Measurements from ENCODE around the gene SLC18A2.

Gene SLC18A2

GRCh38 chr10:117268258-117268657 is 27.3 kb downstream of the SLC18A2 start:
- H3K79me2 ChIP-seq (ENCODE audit: low read length): no peaks in the 10 kb centered on the region
- no peak overlapping the region for H2AFZ ChIP-seq (ENCODE audit: low read depth, low read length)
- H3K9me3 ChIP-seq (ENCODE audit: insufficient read depth, low read length): no peaks in the 10 kb centered on the region
- H3K27ac ChIP-seq (ENCODE audit: low read length): no peak overlapping the region
- TF ChIP-seq CTCF (IDR thresholded peaks at IDR 0.05; ENCODE audit: low read depth, low read length) (no peak), EZH2phosphoT487 (IDR thresholded peaks at IDR 0.05; ENCODE audit: low read depth) (no peak)
- no peak overlapping the region for H3K9ac ChIP-seq (ENCODE audit: low read length)
- H3K4me1 ChIP-seq (ENCODE audit: low read length): no peaks in the 10 kb centered on the region
- H3K4me3 ChIP-seq (ENCODE audit: low read length): no peak overlapping the region
- H3K27me3 ChIP-seq (ENCODE audit: low read depth, low read length): no peaks in the 10 kb centered on the region
- H4K20me1 ChIP-seq (ENCODE audit: insufficient read depth, low read length): no peaks in the 10 kb centered on the region
- H3K36me3 ChIP-seq (replicated peaks; ENCODE audit: low read depth, low read length): no peaks in the 10 kb centered on the region
- H3K4me2 ChIP-seq (ENCODE audit: low read length): no peak overlapping the region

GRCh38 chr10:117268907-117269306 is 28.0 kb downstream of the SLC18A2 start:
- H3K4me1 ChIP-seq (ENCODE audit: low read length): no peaks in the 10 kb centered on the region
- no peak overlapping the region for H2AFZ ChIP-seq (ENCODE audit: low read depth, low read length)
- no peaks in the 10 kb centered on the region for H4K20me1 ChIP-seq (ENCODE audit: insufficient read depth, low read length)
- H3K4me3 ChIP-seq (ENCODE audit: low read length): no peak overlapping the region
- no peaks in the 10 kb centered on the region for H3K79me2 ChIP-seq (ENCODE audit: low read length)
- no peaks in the 10 kb centered on the region for H3K9me3 ChIP-seq (ENCODE audit: insufficient read depth, low read length)
- H3K27me3 ChIP-seq (ENCODE audit: low read depth, low read length): no peaks in the 10 kb centered on the region
- H3K36me3 ChIP-seq (replicated peaks; ENCODE audit: low read depth, low read length): no peaks in the 10 kb centered on the region
- H3K4me2 ChIP-seq (ENCODE audit: low read length): no peak overlapping the region
- no peak overlapping the region for H3K9ac ChIP-seq (ENCODE audit: low read length)
- TF ChIP-seq CTCF (IDR thresholded peaks at IDR 0.05; ENCODE audit: low read depth, low read length): no peak
- TF ChIP-seq EZH2phosphoT487 (IDR thresholded peaks at IDR 0.05; ENCODE audit: low read depth): no peak
- no peak overlapping the region for H3K27ac ChIP-seq (ENCODE audit: low read length)

DNA sequence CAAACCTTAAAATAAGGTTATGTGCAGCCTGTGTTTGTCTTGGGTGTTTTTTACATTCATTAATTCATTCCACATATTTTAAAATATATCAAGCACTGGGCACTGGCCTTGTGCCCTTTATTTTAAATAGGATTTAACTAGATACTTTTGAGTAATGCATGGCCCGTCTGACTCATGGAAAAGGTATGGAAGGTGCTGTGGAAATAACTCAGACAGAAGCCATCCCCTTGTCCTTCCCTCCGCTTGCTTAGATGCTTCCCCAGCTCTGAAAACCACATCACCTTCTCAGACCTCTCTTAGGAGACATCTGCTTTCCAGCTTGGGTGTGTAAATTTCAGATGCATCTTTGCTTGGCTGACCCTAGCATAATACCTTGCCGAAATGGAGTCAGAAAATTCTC is 30.5 kb downstream of the SLC18A2 start:
- TF ChIP-seq EZH2phosphoT487 (IDR thresholded peaks at IDR 0.05; ENCODE audit: low read depth): no peak
- H3K4me2 ChIP-seq (ENCODE audit: low read length): no peak overlapping the region

GRCh38 chr10:117272195-117273076 is 31.5 kb downstream of the SLC18A2 start:
- H3K4me1 ChIP-seq (ENCODE audit: low read length): no peaks in the 10 kb centered on the region
- no peaks in the 10 kb centered on the region for H3K36me3 ChIP-seq (replicated peaks; ENCODE audit: low read depth, low read length)

More for the DNA sequence above, 30.5 kb downstream of the SLC18A2 start:
- no peak overlapping the region for H2AFZ ChIP-seq (ENCODE audit: low read depth, low read length)
- H3K36me3 ChIP-seq (replicated peaks; ENCODE audit: low read depth, low read length): no peaks in the 10 kb centered on the region
- H3K27me3 ChIP-seq (ENCODE audit: low read depth, low read length): no peaks in the 10 kb centered on the region
- H3K4me3 ChIP-seq (ENCODE audit: low read length): no peak overlapping the region
- H3K79me2 ChIP-seq (ENCODE audit: low read length): no peaks in the 10 kb centered on the region
- no peak overlapping the region for H3K27ac ChIP-seq (ENCODE audit: low read length)
- H3K9ac ChIP-seq (ENCODE audit: low read length): no peak overlapping the region
- no peaks in the 10 kb centered on the region for H3K4me1 ChIP-seq (ENCODE audit: low read length)
- H4K20me1 ChIP-seq (ENCODE audit: insufficient read depth, low read length): no peaks in the 10 kb centered on the region
- no peaks in the 10 kb centered on the region for H3K9me3 ChIP-seq (ENCODE audit: insufficient read depth, low read length)

More at GRCh38 chr10:117272195-117273076, 31.5 kb downstream of the SLC18A2 start:
- no peak overlapping the region for H2AFZ ChIP-seq (ENCODE audit: low read depth, low read length)
- no peaks in the 10 kb centered on the region for H4K20me1 ChIP-seq (ENCODE audit: insufficient read depth, low read length)
- H3K79me2 ChIP-seq (ENCODE audit: low read length): no peaks in the 10 kb centered on the region
- no peak overlapping the region for H3K4me3 ChIP-seq (ENCODE audit: low read length)
- TF ChIP-seq CTCF (IDR thresholded peaks at IDR 0.05; ENCODE audit: low read depth, low read length) (no peak), EZH2phosphoT487 (IDR thresholded peaks at IDR 0.05; ENCODE audit: low read depth) (no peak)
- no peaks in the 10 kb centered on the region for H3K27me3 ChIP-seq (ENCODE audit: low read depth, low read length)
- H3K4me2 ChIP-seq (ENCODE audit: low read length): no peak overlapping the region
- H3K27ac ChIP-seq (ENCODE audit: low read length): no peak overlapping the region
- no peaks in the 10 kb centered on the region for H3K9me3 ChIP-seq (ENCODE audit: insufficient read depth, low read length)
- no peak overlapping the region for H3K9ac ChIP-seq (ENCODE audit: low read length)
